Activated effector memory CD4-positive, alpha-beta T cell treated with anti-CD3 and anti-CD28 coated beads, Interleukin-2, amount 50 U/mL, for 16 hours (primary cell): ENCODE measurements around the gene ECD.

Source experiments
- DNase-seq: peaks from one replicate; pipeline ENCODE4 v3.0.0-alpha.2; 2020

ECD gene

GRCh38 chr10:73096041-73096448 is 71.8 kb downstream of the ECD start:
- DNase-seq = peak; percentile 89

GRCh38 chr10:73095481-73096021 is 72.3 kb downstream of the ECD start:
- DNase-seq = peak; percentile 72

- no peak for DNase-seq
Observed at GRCh38 chr10:73094986-73095480, 72.8 kb downstream of the ECD start.

DNA sequence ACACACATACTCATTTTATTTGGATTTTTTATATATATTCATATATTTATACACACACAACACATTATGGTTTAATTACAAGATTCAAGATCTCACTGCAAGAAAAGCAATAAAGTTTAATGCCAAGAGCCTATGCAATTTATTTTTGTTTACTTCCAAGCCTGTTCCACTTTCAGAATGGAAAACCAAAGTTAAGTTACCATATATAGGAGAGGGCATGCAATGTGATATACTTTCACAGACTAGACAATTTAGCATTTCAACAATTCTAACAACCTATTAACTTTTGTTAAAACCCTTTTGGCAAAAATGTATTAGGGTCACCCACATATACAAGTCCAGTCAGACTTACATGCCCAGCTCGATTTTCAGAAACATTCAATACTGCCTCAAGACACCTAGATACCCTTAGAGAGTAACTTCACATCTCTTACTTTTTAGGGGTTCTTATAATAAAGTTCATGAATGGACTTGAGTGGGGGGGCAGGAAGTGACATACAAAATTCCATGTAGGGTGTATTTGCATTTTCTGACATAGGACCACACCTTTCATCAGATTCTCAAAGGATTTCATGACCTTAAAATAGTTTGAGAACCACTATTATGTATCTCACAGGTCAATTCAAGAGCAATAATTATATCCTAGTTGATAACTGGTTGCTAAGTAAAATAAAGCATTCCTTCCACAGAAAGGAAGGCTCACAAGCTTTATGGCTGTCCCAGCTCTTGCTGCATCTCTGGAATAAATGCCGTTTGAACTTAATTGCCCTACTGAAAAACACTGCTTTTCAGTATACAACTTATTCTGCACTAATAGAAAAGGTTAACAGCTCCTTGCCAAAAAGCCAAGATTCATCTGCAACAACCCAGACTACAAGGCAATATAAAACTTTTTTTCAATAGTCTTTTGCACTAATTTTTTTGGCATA is 73.6 kb downstream of the ECD start:
- no peak for DNase-seq

GRCh38 chr10:73092830-73093229 is 75.0 kb downstream of the ECD start:
- no peak for DNase-seq

- no peak for DNase-seq
Observed at GRCh38 chr10:73088304-73088703, 79.5 kb downstream of the ECD start.

DNA sequence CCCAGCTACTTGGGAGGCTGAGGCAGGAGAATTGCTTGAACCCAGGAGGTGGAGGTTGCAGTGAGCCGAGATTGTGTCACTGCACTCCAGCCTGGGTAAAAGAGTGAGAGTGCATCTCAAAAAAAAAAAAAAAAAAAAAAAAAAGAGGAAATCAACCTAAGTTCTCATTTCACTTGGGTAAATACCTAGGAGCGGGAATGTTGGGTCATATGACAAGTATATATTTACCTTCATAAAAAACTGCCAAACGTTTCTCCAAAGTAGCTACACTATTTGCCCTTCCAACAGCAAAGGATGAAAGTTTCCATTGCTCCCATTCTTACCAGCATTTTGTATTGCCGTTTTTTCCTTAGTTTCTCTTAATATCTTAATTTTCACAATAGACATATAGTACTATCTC is 81.0 kb downstream of the ECD start:
- DNase-seq = no peak

GRCh38 chr10:73084209-73084608 is 83.6 kb downstream of the ECD start:
- DNase-seq = no peak
